HG03342 (cell line): ENCODE results near the gene IL17RB.

ENCODE experiments used
- ATAC-seq: cut with Tn5 transposase; IDR thresholded peaks from one replicate; pipeline ENCODE4 v1.9.1; 2021; ENCODE audit warnings: mild to moderate bottlenecking, moderate library complexity; ENCODE audit not compliant: unreplicated experiment

The IL17RB gene

DNA sequence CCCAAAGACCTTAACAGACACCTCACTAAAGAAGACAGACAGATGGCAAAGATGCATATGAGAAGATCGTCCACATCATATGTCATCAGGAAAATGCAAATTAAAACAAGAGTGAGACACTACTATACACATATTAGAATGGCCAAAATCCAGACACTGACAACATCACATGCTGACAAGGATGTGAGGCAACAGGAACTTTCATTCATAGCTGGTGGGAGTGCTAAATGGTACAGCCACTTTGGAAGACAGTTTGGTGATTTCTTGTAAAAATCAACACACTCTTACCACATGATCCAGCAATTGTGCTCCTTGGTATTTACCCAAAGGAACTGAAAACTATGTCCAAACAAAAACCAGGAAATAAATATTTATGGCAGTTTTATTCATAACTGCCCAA lies 17.8 kb upstream of the IL17RB start:
- ATAC-seq: no peak

GRCh38 chr3:53829605-53830004 lies 16.8 kb upstream of the IL17RB start:
- ATAC-seq: no peak

DNA sequence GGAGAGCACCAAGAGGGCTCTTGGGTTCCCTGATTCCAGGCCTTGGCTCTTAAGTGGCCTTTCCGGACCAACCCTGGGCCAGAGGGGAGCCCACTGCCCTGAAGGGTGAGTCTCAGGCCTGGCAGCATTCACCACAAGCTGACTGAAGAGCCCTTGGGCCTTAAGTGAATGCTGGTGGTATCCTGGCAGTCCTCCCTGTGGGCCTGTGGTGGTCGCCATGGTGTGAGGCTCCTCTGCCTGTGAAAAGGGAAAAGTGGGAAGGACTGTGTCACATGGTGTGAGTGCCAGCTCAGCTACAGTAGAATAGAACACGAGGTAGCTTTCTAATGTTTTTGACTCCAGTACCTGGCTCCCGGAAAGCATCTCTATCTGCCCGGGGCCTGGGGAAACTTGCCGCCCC lies 15.4 kb upstream of the IL17RB start:
- ATAC-seq: no peak

DNA sequence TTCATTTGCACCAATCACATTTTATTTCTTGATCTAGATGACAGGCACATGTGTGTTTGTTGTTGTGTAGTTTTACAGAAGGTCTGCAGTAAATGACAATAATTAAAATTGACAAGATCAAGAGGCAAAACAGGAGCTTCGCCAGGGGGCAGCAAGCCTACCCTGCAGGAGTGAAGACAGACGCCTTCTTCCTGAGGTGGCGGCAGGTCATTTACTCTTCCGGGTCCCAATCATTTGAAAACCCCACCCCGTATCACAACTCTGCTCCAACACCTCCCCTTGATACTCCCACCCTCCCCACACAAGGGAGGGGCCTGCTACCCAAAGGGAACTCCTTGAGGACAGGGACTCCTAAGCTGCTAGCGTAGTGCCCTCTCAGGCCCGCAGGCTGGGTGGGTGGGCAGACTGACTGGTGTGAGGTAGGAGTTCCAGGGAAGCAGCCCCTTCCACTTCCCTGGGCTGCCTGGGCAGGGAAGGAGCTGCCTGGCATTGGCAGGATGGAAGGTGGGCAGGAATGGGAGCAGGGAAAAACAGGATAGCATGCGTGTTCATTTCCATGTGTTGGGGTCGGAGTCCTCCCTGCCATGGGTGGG lies 13.2 kb upstream of the IL17RB start:
- ATAC-seq: no peak

GRCh38 chr3:53833700-53834099 lies 12.7 kb upstream of the IL17RB start:
- no peak for ATAC-seq

DNA sequence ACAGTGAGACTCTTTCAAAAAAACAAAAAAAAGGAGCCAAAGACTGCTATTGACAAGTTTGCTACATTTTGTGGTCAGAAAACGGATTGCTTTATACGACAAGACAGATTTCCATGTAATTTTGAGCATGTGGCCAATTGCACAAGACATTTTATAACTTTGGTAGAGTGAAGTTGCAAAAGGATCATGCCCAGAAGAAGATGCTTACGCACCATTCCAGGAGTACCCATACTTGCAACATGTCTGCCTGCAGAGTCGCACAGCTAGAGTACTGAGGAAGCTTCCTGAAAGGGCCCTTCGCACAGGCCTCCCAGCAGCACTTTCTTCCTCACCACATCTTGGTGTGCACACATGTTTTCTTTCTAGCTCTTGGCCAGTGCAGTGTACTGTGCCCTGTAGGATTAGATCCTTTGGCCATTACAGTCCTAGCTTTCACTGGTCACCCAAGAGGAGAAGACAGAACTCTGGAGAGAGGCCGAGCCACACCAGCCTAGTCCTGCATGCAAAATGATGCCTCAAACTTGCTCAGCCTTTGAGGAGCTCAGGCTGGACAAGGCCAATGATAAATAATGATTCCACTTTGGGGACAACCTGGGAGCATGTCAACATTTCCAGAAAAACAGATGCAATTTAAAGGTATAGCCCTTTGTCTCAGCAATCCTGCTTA lies 11.8 kb upstream of the IL17RB start:
- no peak for ATAC-seq

- ATAC-seq: no peak
Measured at GRCh38 chr3:53835257-53835656, 11.1 kb upstream of the IL17RB start.

GRCh38 chr3:53836084-53836872 lies 10.1 kb upstream of the IL17RB start:
- no peak for ATAC-seq

GRCh38 chr3:53837331-53837730 lies 9.0 kb upstream of the IL17RB start:
- no peak for ATAC-seq

DNA sequence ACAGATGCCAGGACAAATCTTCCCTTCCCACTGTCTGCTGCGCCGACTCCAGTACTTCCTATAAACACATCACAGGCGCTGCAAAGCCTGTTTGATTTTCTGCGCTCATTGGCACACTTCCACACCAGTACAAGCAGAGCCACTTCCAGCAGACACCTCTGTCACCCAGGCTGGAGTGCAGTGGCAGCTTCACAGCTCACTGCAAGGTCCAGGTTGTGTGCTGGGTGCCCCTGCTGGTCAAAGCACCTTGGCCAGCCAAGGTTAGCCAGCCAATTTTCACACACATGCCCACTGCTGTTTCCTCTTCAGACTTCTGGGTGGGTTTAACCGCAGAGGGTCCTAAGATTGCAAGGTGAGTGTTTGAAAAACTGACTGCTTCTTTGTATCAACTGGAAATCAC lies 5.1 kb upstream of the IL17RB start:
- no peak for ATAC-seq

- no peak for ATAC-seq
Measured at GRCh38 chr3:53842436-53843194, 3.8 kb upstream of the IL17RB start.

DNA sequence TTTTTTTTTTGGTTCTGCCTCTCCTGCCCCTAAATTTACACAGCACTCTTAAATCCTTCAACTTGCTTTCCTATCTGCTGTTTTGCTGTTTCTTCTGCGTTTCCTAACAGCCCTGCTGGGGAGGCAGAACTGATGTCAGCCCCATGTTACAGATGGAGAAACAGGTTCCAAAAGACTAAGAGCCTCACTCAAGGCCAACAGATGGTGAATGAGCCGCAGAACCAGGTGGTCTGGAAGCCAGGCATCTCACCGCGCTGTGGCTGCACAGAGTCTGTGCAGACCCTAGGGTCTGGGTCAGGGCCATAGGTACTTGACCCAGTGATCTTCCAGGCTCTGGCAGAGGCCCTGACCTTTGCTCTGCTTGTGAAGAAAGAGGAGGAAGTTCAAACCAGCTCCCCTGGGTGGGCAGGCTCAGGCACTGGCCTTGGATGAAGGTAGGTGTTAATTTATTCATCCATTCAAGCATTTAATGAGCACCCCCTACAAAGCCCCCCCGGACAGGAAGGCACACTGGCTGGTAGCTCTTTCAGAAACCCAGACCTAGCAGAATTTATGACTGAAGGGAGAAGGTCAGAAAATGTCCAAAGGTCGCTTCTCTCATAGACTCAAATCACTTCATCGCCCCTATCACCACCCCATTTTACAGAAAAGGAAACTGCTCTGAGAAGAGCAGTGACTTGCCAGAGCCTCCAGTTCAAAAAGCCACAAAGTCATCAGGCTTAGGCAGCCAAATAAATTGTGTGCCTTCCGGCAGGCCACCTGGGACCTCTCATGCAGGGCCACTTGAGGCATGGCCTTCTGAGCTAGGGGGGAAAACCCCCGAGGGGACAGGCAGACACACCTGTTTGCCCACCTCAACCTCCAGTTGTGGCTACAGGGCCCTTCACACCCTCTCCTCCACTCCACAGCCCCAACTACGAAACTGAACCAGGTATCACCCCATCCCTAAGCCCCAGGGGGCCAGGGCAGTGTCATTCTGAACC lies 2.9 kb upstream of the IL17RB start:
- ATAC-seq: peak; percentile 27

- peak; percentile 3 for ATAC-seq
Measured at GRCh38 chr3:53844262-53845102, 1.9 kb upstream of the IL17RB start.

- no peak for ATAC-seq
Measured at GRCh38 chr3:53845103-53845880, 1.1 kb upstream of the IL17RB start.

DNA sequence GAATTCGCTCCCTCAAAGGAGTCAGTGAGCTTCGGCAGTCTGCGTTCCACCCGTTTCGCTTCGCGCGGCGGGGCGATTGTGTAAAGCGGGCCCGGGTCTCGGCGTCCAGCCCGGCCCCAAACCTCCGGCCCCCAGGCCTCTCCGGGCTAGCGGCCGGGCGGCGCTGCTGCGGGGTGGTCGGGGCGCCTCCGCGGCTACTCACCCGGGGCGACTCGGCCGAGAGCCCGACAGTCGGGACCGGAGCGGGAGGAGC lies 561 bp upstream of the IL17RB start:
- ATAC-seq: no peak

GRCh38 chr3:53846851-53847155 lies 435 bp downstream of the IL17RB start:
- ATAC-seq: no peak

DNA sequence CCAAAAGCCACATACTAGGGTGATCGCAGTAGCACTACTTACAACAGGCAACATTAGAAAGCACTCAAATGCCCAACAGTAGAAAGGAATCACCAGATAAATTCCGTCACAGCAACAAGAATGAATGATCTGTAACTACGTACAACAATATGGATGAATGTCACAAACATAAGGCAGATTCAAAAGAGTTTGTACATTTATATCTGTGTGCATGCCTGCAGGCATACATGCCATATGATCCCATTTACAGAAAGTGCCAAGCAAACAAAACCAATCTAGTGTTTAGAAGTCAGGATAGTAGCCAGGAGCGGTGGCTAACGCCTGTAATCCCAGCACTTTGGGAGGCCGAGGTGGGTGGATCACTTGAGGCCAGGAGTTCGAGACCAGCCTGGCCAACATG lies 3.5 kb downstream of the IL17RB start:
- ATAC-seq: no peak

- no peak for ATAC-seq
Measured at GRCh38 chr3:53850895-53851294, 4.5 kb downstream of the IL17RB start.

GRCh38 chr3:53856964-53857363 lies 10.6 kb downstream of the IL17RB start:
- no peak for ATAC-seq
